Gastrocnemius medialis (tissue), 4 donors: ENCODE results near the gene CALY.

Experiments used
- CTCF ChIP-seq, 5 experiments: fragments of 450-650 bp in 3 of 5; fragments of 200-600 bp in 2 of 5; sonication (generic) in 2 of 5; IDR thresholded peaks in 4 of 5; conservative IDR thresholded peaks in 1 of 5; 1 replicate in 4 of 5; 2 replicates in 1 of 5; pipeline ENCODE4 v1.5.1; 2016 to 2019; ENCODE audit warnings: antibody characterized with exemption in 5 of 5, mild to moderate bottlenecking in 3 of 5, moderate library complexity in 3 of 5
- POLR2A ChIP-seq, 2 donors: fragments of 450-650 bp; IDR thresholded peaks; one replicate each; pipeline ENCODE4 v1.6.1; 2017; ENCODE audit warnings: antibody characterized with exemption in 2 of 2, mild to moderate bottlenecking in 2 of 2, moderate library complexity in 2 of 2

GRCh38 chr10:133377025-133377817 is 40.5 kb upstream of the CALY start:
- no peak for TF ChIP-seq CTCF (IDR thresholded peaks at IDR 0.05 in 4 of 5, conservative IDR thresholded peaks at IDR 0.05 in 1 of 5)
- no peak for TF ChIP-seq POLR2A (IDR thresholded peaks at IDR 0.05)
